Esophagus muscularis mucosa (tissue), 3 donors: ENCODE data around the gene LILRA5.

Experiments used
- CTCF ChIP-seq, 3 experiments: fragments of 200-600 bp in 2 of 3; fragments of 450-650 bp in 1 of 3; sonication (generic) in 2 of 3; IDR thresholded peaks; one replicate each; pipeline ENCODE4 v1.5.1; 2017 to 2019; ENCODE audit warnings: antibody characterized with exemption in 3 of 3, mild to moderate bottlenecking in 2 of 3, moderate library complexity in 1 of 3
- POLR2A ChIP-seq: fragments of 450-650 bp; IDR thresholded peaks from one replicate; pipeline ENCODE4 v1.6.1; 2017; ENCODE audit warnings: antibody characterized with exemption, moderate library complexity, mild to moderate bottlenecking, low read depth
- POLR2AphosphoS5 ChIP-seq, 2 donors: sonication (generic); formaldehyde crosslinking; IDR thresholded peaks; one replicate each; pipeline ENCODE4 v1.6.1; 2017; ENCODE audit warnings: antibody characterized with exemption in 2 of 2

GRCh38 chr19:54337858-54338230, 24.9 kb upstream of the LILRA5 start:
- TF ChIP-seq CTCF (IDR thresholded peaks at IDR 0.05), result no peak
- no peak for TF ChIP-seq POLR2AphosphoS5 (IDR thresholded peaks at IDR 0.05)
- TF ChIP-seq POLR2A, result no peak
